DMS 273 treated with DMSO at 0.1 percent for 48 hours (cell line): Measurements from ENCODE around the gene ZBTB42.
A peak's percentile ranks its signal among the peaks of the same experiment; 100 is the strongest.

Source experiments
- DNase-seq: peaks from one replicate; lab custom pipeline; 2025; lab: John Stamatoyannopoulos, UW

ZBTB42 gene

DNA sequence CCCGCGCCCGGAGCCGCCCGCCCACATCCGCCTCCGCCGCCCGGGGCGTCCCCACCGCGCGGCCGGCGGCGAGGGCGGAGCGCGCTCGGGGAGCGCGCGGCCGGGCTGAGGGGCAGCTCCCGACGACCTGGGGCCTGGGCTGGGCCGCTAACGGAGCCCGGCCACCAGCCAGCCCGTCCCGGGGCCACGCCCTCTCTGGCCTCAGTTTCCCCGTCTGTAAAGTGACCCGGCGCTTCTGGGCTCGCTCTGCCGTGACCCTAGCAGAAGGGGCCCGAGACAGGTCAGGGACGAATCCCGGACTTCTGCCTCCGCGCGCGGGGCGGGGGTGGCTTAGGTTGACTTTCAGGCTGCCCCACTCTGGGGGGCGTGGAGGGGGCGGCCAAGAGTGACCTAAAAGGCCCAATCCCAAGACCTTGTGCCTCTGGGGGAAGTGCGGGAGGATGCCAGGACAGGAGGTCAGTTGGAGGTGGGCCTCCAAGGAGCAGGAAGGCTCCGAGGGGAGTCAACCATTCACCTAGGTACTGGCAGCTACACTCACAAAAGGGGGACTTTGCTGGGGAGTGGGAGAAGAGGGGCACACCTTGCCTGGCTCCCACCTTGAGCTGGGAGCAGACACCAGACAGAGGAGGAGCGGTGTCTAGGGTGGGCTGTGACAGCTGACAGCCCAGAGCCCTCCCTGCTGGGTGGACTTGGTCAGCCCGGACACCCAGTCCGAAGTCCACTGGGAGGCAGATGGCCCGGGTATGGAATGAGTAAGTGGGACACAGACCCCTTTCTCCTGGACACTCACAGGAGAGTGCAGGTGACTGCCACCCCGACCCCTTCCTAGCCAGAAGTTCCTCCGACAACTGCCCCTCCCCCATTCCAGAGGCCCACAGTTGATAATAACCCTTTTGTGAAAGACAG lies 4.9 kb upstream of the ZBTB42 start:
- no peak for DNase-seq

DNA sequence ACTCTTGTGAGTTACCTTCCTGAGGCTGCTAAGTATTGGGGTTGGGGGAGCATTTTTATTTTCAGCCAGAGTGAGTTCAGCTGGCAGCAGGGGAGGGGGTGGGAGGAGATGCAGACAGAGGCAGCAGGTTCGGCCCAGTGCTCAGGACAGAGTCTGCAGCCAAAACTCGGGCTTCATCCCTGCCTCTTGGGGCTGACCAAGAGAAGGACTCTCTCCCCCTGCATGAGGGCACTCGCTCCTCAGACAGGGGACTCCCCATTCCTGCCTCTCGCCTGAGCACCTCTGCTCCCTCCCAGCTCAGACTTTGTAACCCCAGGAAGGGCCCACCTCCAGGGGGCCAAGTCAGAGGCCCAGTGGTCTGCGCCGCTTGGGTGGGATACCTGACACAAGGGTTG lies 4.2 kb upstream of the ZBTB42 start:
- no peak for DNase-seq

DNA sequence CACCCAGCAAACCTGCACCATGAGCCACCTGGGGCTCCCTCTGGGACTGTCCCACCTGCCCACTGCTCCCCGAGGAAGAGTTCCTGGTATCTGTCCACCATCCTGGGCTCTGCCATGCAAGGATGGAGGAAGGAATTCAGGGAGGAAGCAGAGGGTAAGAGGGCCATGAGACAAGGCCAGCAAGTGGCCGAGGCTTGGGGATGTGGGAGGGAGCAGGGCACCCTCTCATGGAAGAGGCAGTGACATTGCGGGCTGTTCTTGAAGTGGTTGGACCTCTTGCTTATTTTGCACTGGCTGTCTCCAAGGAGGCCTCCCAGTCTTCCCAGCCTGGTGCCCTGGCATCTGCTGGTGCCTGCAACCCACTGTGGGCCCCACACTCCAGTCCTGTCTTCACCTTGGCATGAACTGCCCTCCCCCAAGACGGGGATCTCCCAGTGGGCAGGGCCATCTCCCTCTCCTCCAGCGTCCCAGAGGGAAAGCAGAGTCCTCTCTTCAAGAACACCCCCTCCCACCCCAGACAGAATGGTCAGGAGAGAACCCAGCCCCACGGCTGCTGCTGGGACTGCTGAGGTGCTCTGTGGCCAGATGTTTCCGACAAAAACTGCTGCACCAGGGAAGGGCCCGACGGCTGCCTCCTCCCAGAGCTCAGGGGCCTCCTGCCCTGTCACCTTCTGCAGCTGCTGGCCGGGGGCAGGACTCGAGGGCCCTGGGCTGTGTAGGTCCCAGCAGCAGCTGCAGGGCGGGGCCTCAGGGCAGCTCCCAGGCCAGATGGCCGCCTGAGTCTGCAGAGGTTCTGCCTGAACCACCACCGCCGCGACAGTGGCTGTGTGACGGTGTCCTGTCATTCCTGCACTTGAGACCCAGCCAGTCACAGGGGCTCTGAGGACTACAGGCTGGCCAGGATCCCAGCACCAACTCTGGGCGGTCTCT lies 3.5 kb upstream of the ZBTB42 start:
- DNase-seq = no peak

DNA sequence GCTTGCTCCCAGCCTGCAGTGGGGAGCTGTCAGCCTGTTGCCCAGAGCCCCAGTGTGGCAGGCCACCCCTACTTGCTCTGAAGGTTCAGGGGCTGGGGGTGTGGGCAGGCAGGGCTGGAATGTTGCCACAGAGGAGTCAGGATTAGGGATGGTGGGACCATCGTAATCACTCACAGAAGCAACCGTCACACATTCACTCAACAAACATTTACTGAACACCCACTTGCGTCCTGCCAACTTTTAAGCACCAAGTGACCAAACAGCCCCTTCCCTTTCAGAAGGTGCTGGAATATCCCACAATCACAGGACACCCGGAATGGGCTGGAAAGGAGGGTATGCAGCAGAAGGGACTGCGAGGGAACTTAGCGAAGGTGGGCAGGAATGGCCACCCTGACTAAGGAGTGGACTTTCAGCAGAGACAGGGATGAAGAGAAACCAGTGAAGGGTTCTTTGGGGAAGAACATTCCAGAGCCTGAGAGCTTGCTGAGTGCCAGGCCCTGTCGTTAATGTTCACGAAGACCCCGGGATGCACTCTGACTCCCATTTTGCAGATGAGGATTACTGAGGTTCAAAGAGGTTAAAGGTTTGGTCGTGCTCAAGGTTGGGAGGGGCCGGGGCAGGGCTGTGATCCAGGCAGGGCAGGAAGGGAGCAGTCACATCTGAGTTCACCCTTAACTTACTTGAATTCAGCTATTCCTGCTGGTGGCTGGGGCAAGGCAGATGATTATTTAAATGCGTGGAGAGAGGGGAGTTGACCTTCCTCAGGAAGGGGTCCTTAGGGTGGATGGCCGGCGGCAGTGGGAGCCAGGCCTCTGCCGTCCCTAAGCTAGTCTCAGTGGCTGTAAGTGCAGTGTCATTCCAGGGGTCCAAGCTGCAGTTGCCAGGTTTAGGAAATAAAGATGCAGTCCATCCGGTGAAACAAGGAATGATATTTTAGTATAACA lies 2.3 kb upstream of the ZBTB42 start:
- no peak for DNase-seq

DNA sequence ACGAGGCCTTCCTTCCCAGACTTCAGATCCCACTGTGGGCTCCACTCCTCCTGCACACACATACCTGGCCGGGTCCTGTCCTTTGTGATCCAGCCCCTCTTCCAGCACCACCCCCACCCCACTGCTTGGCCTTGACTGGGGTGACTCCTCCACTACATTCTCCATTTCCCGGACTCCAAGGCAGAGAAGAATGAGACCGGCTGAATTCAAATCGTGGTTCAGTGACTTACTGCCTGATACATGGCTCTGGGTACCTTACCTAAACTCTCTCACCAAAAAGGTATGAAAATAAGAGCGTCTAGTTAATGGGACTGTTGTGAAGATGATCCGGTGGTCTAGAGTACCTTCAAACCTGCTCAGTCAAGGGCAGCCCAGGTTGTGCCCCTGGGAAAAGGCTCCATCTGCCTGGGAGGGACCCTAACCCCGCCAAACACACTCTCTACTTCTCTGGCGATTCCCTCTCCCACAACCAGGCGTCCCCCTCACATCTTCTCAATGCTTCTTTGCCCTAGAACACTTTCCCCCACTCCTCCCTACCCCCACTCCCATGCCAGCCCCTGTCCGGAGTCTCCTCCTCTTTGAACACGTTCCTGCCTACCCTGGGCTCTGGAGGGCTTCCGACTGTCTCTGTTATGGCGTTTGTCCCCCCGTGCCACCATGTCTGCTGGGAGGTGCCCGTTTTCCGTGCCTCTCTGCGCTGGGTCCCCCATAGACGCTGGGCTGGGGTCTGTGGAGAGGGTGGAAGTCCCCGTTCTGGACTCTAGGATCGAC lies 1.5 kb upstream of the ZBTB42 start:
- no peak for DNase-seq

DNA sequence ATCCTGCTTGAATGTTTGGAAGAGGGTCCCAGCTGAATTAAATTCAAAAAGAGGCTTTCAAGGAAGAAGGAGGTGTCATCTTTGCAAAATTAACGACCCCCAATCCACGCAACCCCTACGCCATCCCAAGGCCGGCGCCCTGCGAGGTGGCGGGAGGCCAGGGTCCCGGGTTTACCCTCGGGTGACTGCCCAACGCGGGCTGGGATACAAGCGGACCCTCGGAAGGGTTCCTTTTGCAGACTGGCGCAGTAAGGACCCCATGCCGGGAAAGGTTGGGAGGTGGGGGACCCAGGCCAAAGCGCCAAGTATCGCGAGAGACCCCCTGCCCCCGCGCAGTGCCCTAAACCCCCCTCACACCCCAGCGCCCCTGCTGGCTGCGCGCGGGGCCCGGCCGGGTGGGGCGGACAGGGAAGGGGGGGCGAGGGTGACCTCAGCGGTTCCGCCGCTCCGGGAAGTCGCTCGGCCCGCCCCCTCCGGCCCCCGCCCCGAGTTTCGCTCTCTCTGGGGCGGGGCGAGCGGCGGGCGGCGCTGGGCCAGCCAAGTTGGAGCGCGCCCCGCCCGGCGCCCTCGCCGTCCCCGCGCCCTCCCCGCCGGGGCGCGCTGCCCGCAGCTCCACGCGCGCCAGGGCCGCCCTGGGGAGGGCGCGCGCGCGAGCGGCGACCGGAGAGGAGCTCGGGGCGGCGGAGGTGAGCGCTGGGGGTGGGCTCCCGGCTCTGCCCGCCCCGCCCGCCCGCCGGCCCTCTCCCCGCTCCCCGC lies 708 bp upstream of the ZBTB42 start:
- no peak for DNase-seq

DNA sequence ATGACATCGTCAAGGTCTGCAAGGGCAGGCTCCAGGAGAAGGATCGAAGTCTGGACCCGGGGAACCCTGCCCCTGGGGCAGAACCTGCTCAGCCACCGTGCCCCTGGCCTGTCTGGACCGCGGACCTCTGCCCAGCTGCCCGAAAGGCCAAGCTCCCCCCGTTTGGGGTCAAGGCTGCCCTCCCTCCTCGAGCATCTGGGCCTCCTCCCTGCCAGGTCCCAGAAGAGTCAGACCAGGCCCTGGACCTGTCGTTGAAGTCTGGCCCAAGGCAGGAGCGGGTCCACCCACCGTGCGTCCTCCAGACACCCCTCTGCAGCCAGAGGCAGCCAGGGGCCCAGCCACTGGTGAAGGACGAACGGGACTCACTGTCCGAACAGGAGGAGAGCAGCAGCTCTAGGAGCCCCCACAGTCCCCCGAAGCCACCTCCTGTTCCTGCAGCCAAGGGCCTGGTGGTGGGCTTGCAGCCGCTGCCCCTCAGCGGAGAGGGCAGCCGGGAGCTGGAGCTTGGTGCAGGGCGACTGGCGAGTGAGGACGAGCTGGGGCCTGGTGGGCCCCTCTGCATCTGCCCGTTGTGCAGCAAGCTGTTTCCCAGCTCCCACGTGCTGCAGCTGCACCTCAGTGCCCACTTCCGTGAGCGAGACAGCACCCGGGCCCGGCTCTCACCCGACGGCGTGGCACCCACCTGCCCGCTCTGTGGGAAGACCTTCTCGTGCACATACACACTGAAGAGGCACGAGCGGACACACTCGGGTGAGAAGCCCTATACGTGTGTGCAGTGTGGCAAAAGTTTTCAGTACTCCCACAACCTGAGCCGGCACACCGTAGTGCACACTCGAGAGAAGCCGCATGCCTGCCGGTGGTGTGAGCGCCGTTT lies 856 bp downstream of the ZBTB42 start:
- no peak for DNase-seq

DNA sequence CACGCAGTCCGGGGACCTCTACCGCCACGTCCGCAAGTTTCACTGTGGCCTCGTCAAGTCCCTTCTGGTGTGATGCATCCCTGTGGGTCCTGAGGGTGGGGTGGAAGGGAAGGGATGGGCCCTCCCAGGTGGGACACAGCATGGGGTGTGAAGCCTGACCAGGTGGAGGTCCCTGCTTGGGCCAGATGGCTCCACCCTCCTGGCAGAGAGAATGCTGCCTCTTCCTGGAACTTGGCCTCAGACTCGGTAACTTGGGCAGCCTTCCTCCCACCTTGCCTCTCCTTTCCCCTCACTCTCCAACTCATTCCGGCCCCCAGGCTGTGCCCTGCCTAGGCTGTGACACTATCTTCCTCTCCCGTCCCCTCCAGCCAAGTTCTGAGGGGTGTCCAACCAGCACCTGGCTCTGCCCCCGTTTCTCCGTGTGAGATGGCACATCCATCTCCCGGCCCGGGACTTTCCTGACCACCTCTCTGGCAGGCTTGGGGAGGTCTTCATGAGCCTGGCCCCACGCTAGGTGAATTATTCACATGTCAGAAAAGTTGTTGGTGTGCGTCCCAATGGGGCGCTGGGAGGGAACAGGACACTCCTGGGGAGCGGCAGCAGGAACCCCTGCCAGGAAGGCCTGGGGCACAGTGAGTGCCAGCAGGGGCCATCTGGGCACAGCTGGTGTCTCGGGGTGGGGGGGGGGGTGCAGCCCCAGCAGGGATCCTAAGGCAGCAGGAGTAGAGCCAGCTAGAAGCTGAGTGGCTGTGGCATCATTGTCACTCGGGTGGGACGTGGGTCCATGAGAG lies 1.7 kb downstream of the ZBTB42 start:
- peak; percentile 54 for DNase-seq

DNA sequence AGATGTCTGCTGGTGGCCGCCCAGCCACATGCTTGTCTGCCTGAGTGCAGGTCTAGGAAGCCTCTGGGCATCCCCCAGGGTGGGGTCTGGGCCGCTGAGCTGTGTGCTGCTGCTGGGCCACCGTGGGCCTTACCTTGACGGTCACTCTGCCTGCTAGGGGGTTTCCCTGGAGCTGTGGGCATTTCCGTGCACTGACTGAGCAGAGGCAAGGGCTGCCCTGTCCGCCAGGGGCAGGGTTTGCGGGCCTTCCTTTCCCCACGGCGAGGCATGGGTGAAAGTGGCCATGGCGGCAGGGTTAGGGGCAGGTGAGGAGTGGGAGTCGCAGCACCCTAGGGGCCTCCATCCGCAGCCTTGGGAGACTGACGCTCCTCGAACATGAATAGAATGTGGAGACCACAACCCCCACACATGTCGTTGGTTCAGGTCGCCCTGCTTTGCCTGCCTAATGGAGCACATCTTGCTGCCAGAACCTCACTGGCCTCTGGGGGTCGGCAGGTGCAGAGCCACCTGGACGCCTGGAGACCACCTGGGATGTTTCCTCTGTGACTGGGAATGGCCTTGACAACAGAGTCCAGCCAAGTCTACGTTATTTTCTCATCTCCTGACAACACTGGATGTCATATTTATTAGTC lies 2.5 kb downstream of the ZBTB42 start:
- no peak for DNase-seq

DNA sequence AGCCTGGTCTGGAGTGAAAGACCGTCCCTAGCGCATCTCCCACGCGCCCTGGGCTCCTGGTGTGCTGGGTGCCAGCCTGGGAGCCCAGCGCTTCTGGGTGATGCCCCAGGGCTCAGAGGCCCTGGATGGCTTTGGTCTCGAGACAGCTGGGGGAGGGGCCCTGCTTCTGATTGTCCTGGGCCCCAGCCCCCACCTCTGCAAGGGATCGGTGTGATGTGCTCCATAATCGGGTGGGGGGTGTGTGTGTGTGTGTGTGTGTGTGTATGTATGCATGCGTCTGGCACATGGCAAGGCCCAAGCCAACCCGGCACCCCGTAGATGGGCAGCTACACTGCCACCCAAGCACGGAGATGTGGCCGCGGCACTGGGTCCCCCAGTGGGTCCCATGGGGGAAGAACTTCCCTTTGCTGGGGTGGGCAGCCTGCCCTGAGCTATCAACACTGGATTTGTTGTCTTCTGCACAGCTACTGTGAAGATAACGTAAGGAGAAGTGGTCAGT lies 3.1 kb downstream of the ZBTB42 start:
- DNase-seq = no peak

DNA sequence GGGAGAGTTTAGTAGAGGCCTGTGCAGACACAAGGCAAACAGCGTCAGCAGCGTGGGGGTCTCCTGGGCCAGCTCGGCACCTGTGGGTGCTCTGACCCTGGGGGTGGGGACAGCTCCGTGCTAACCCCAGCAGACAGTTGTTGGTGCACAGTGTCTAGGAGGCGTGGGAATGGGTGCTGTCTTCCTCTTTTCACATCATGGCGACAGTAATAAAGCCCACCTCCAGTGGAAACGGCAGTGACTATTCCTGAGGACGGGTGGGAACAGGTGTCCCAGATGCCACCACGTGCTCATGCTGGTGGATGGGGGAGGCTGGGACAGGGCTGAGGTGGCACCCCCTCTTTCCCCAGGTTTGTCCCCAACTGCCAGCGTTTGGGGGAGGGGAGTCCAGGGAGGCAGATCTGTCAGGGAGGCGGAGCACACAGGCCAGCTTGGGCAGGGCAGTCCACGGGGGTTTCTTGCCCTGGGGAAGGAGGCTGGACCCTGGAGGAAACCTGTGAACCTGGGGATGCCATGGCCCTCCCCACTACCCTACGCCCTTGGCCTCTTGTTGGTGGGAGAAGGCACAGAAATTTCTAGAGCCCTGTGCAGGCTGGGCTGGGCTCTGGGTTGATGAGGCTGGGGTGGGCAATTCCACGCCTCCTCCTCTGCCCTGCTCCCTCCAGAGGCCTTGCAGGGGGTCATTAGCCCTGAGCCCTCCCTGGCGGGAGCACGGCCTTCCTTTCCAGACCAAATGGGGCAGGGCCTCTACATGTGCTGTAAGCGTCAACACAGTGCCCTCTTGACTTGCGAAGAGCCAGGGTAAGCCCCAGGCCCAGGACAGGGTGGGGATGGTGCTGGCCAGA lies 3.8 kb downstream of the ZBTB42 start:
- no peak for DNase-seq

DNA sequence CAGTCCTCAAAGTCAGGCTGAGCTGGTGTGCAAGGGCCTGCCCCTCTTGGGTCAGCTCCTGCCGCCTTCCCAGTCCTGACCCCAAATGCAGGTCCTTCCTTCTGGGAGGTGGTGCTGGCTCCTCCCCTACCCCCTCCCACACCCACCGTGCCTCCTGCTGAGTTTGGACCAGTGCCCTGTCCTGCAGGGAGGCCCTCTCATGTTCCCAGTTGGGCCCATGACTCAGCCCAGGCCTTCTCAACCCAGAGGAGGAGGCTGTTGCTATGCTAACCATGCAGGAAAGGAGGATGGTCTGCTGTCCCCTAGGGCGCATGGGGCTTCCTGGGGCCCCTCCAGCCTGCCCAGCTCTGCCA lies 4.4 kb downstream of the ZBTB42 start:
- peak; percentile 75 for DNase-seq

DNA sequence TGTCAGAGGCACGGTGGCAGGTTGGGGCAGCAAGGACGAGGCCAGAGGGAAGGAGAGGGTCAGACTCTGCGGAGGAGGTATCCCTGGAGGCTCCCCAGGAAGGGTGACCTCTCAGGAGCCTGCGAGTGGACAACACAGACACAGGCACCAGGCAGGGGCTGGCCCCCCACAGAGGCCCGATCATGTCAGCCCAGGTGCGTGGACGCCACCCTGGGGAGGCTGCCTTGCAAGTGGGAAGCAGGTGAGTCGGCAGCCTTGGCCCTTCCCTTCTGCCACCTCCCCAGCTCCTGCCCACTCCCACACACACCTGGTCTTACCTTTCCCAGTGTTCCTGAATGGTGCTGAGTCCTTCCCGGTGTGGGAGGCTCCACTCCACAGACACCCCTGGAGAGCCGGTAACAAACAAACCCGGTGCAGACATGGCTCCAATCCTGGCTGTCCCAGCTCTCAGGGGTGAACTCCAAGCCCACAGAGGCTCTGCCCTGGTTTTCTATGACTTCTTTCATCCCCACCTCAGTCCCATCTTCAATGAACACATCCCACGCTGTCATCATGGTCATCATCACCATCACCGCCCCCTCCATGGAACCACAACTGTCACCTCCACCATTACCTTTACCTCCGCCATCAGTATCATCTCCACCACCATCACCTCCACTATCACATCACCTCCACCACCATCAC lies 5.2 kb downstream of the ZBTB42 start:
- DNase-seq = no peak

DNA sequence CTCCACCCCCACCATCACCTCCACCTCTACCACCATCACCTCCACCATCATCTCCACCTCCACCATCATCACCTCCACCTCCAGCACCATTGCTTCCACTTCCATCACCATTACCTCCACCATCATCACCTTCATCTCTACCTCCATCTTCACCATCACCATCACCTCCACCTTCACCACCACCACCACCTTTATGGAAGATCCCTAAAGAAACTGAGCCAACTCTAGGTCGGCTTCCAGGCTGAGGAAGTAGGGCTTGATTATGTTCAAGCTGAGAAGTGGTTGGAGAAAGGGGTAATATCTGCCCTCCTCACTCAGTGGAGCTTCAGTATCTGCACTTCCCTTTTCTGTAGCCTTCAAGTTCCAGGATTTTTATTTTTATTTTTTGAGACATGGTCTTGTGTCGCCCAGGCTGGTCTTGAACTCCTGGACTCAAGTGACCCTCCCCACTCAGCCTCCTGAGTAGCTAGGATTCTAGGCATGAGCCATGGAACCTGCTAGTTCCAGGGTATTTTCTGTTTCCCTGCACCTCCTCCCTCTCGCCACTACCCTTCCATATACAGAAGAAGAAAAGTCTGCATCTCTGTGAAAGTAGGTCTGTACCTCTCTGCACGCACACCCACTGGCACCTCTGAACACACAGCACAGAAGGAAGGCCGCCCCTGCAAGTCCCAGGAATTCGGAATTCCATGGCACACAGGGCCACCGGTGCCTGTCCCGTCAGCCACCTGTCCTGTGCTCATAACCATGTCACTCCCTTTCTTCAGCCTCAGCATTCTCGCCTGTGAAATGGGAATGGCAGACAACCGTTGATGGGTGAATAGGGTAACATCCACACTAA lies 5.9 kb downstream of the ZBTB42 start:
- no peak for DNase-seq

DNA sequence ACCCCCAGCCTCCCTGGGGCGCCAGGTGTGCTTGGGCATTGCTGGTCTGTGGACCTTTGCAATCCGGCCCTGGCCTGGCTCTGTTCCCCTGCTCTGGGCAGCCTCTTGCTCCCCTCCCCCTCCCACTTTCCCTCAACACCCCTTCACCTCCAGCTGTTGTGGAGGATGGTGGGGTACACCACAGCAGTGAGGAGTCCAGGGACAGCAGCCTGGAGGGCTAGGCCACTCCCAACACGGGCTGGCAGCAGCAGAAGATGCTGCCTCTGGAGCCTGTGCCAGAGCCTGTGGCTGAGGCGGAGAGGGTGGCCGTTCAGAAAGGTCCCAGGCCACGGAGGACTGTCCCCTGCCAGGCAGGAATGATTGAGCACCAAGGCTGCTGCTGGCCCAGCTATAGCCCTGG lies 7.6 kb downstream of the ZBTB42 start:
- no peak for DNase-seq
